T-cell (primary cell): ENCODE results near the gene RAI14. TPM values are rescaled to one million over a fixed set of nuclear protein-coding genes. Genes with fewer than 3 reads are reported as not detected.

Source experiments
- ATAC-seq, 4 experiments: fragments of 200-7000 bp in 3 of 4; fragments of 150-1000 bp in 1 of 4; cut with Tn5 transposase; replicated peaks in 1 of 4; 1 replicate in 3 of 4; 2 replicates in 1 of 4; pipeline ENCODE4 v1.10.0; 2021; ENCODE audit warnings: moderate library complexity in 3 of 4, mild to moderate bottlenecking in 2 of 4, moderate number of reproducible peaks in 1 of 4
- CTCF ChIA-PET, 2 donors: fragments of 300-600 bp; sonication (Branson Sonifier 250); formaldehyde crosslinking; loops; one replicate each; lab custom pipeline; 2022; ENCODE audit warnings: antibody characterized with exemption in 2 of 2; lab: Charles Lee
- POLR2A ChIA-PET, 2 donors: fragments of 300-600 bp; sonication (Branson Sonifier 250); formaldehyde crosslinking; loops; one replicate each; lab custom pipeline; 2022; ENCODE audit warnings: antibody characterized with exemption in 2 of 2; lab: Charles Lee
- DNase-seq, 35 experiments: peaks; one replicate each; pipeline versions ENCODE4 v3.0.0 to v3.0.0-alpha.2; 2013 to 2023
- H3K27ac ChIP-seq: one replicate; pipeline ENCODE4 v1.5.1; 2013; ENCODE audit warnings: low read length
- H3K27me3 ChIP-seq, 2 experiments: replicated peaks in 1 of 2; 1 replicate in 1 of 2; 2 replicates in 1 of 2; pipeline versions ENCODE4 v1.6.1 to v1.7.0; 2013; ENCODE audit warnings: low read length in 1 of 2, mixed read lengths in 1 of 2; ENCODE audit not compliant: control insufficient read depth in 2 of 2, insufficient read depth in 2 of 2; ENCODE audit errors: extremely low read depth in 1 of 2
- H3K36me3 ChIP-seq, 2 donors: 1 replicate in 1 of 2; 2 replicates in 1 of 2; pipeline versions ENCODE4 v1.6.1 to v1.7.0; 2013; ENCODE audit warnings: low read length in 1 of 2; ENCODE audit not compliant: control insufficient read depth in 2 of 2, insufficient read depth in 1 of 2; ENCODE audit errors: extremely low read depth in 1 of 2
- H3K4me1 ChIP-seq, 2 experiments: 1 replicate in 1 of 2; 2 replicates in 1 of 2; pipeline versions ENCODE4 v1.6.1 to v1.7.0; 2013; ENCODE audit warnings: low read length in 2 of 2, mixed read lengths in 1 of 2; ENCODE audit not compliant: insufficient read depth in 2 of 2, control insufficient read depth in 1 of 2; ENCODE audit errors: extremely low read depth in 1 of 2
- H3K4me3 ChIP-seq, 2 donors: 1 replicate in 1 of 2; 2 replicates in 1 of 2; pipeline versions ENCODE4 v1.5.1 to v1.7.0; 2013; ENCODE audit warnings: mild to moderate bottlenecking in 2 of 2, low read length in 1 of 2, moderate library complexity in 1 of 2; ENCODE audit not compliant: control insufficient read depth in 1 of 2; ENCODE audit errors: extremely low read depth in 1 of 2
- H3K9me3 ChIP-seq: 2 replicates; pipeline ENCODE4 v1.7.0; 2013
- H3K27ac Mint-ChIP-seq, 2 donors: one replicate each; pipeline ENCODE4 v1.8.0; 2020 to 2021; ENCODE audit warnings: mild to moderate bottlenecking in 2 of 2, mixed read lengths in 2 of 2
- H3K27me3 Mint-ChIP-seq, 2 donors: one replicate each; pipeline ENCODE4 v1.8.0; 2021 to 2022; ENCODE audit warnings: mixed read lengths in 2 of 2
- H3K36me3 Mint-ChIP-seq: one replicate; pipeline ENCODE4 v1.8.0; 2021; ENCODE audit warnings: mixed read lengths
- H3K4me1 Mint-ChIP-seq, 3 donors: one replicate each; pipeline ENCODE4 v1.8.0; 2020 to 2022; ENCODE audit warnings: mixed read lengths in 3 of 3, mild to moderate bottlenecking in 1 of 3
- H3K4me3 Mint-ChIP-seq, 3 donors: one replicate each; pipeline ENCODE4 v1.8.0; 2020 to 2022; ENCODE audit warnings: mild to moderate bottlenecking in 3 of 3, mixed read lengths in 3 of 3, moderate library complexity in 3 of 3
- H3K9me3 Mint-ChIP-seq, 3 donors: one replicate each; pipeline ENCODE4 v1.8.0; 2020 to 2022; ENCODE audit warnings: mixed read lengths in 3 of 3
- WGBS: methylation state at CpG from one replicate; pipeline ENCODE4 v1.1.5; 2013; ENCODE audit warnings: missing lambda C conversion rate; ENCODE audit not compliant: insufficient coverage; 5-methylcytosine and 5-hydroxymethylcytosine counted together
- total RNA-seq, 35 experiments: library from RNA in 6 of 35; stranded (reverse) in 6 of 35; fragments of 120-200 nt in 1 of 35; gene quantifications; one replicate each; pipeline versions ENCODE4 v1.2.1 to v1.2.4 and lab custom pipeline; 2013 to 2026

RAI14 gene
- total RNA-seq, 5 donors from 2014 or later (not counting 1 experiment from before 2014, with no cell fraction given) = 0.59 to 2.2 (median 0.96) TPM

GRCh38 chr5:34680896-34681295 is 24.8 kb downstream of the RAI14 start:
- Mint-ChIP-seq H3K36me3 (no peaks in the 10 kb centered on the region), H3K9me3 (no peaks in the 10 kb centered on the region), H3K27me3 (peaks cover 0 to 14% of the 10 kb centered on the region in 2 donors), H3K4me1 (no peaks in the 10 kb centered on the region), H3K27ac (no peak overlapping the region), H3K4me3 (no peak overlapping the region)
- H3K36me3 ChIP-seq = no peaks in the 10 kb centered on the region
- no peak for DNase-seq
- no peak overlapping the region for H3K27ac ChIP-seq
- POLR2A ChIA-PET = no interaction called here
- H3K27me3 ChIP-seq = peaks cover 0 to 9% of the 10 kb centered on the region in 2 experiments
- WGBS = no CpG with 5 or more reads among the region's 2 CpGs
- H3K4me1 ChIP-seq = no peaks in the 10 kb centered on the region
- CTCF ChIA-PET = no interaction called here
- H3K4me3 ChIP-seq = no peak overlapping the region
- H3K9me3 ChIP-seq = no peaks in the 10 kb centered on the region
- ATAC-seq = no peak

- peaks cover 0 to 14% of the 10 kb centered on the region in 2 donors for H3K27me3 Mint-ChIP-seq
- Histone ChIP-seq H3K4me1 (no peaks in the 10 kb centered on the region), H3K9me3 (no peaks in the 10 kb centered on the region), H3K36me3 (no peaks in the 10 kb centered on the region), H3K27ac (no peak overlapping the region), H3K4me3 (no peak overlapping the region), H3K27me3 (peaks cover 0 to 5% of the 10 kb centered on the region in 2 experiments)
- no peak overlapping the region for H3K4me3 Mint-ChIP-seq
- H3K27ac Mint-ChIP-seq = no peak overlapping the region
- no peaks in the 10 kb centered on the region for H3K9me3 Mint-ChIP-seq
- POLR2A ChIA-PET = no interaction called here
- CTCF ChIA-PET = no interaction called here
- ATAC-seq = no peak
- no peak for DNase-seq
- no peaks in the 10 kb centered on the region for H3K4me1 Mint-ChIP-seq
- H3K36me3 Mint-ChIP-seq = no peaks in the 10 kb centered on the region
- no CpG with 5 or more reads among the region's 8 CpGs for WGBS
Measured at GRCh38 chr5:34682926-34683623, 26.9 kb downstream of the RAI14 start.

GRCh38 chr5:34684281-34684979 is 28.3 kb downstream of the RAI14 start:
- ChIA-PET POLR2A (no interaction called here), CTCF (no interaction called here)

DNA sequence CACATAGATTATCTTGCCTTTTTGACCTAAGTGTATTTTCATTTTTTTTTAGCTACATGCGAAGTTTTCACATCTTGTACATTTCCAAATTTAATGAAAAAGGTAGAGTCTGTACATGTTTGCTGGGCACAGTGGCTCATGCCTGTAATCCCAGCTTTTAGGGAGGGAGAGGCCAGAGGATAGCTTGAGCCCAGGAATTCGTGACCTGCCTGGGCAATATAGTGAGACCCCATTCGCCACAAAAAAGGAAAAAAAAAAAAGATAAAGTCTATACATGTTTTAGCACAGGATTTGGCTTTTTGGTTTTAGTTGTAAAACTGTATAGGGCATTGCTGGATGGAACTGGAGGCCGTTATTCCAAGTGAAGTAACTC is 28.8 kb downstream of the RAI14 start:
- ChIA-PET POLR2A (no interaction called here), CTCF (no interaction called here)
- Mint-ChIP-seq H3K9me3 (no peaks in the 10 kb centered on the region), H3K27me3 (peaks cover 0 to 9% of the 10 kb centered on the region in 2 donors), H3K27ac (no peak overlapping the region), H3K4me1 (no peaks in the 10 kb centered on the region), H3K4me3 (no peak overlapping the region), H3K36me3 (no peaks in the 10 kb centered on the region)
- no peaks in the 10 kb centered on the region for H3K4me1 ChIP-seq
- ATAC-seq (no peak), DNase-seq (no peak)
- H3K27ac ChIP-seq = no peak overlapping the region
- no peaks in the 10 kb centered on the region for H3K9me3 ChIP-seq
- H3K27me3 ChIP-seq = peaks cover 0 to 3% of the 10 kb centered on the region in 2 experiments
- H3K4me3 ChIP-seq = no peak overlapping the region
- H3K36me3 ChIP-seq = no peaks in the 10 kb centered on the region
- WGBS = 59% methylated on average over 2 of the region's 4 CpGs

More at GRCh38 chr5:34684281-34684979, 28.3 kb downstream of the RAI14 start:
- H3K36me3 Mint-ChIP-seq = no peaks in the 10 kb centered on the region
- Histone ChIP-seq H3K9me3 (no peaks in the 10 kb centered on the region), H3K27ac (no peak overlapping the region), H3K4me1 (no peaks in the 10 kb centered on the region), H3K36me3 (no peaks in the 10 kb centered on the region), H3K4me3 (no peak overlapping the region), H3K27me3 (peaks cover 0 to 3% of the 10 kb centered on the region in 2 experiments)
- no peak overlapping the region for H3K4me3 Mint-ChIP-seq
- peaks cover 0 to 9% of the 10 kb centered on the region in 2 donors for H3K27me3 Mint-ChIP-seq
- 77% methylated on average over 3 of the region's 4 CpGs for whole genome bisulfite sequencing
- H3K27ac Mint-ChIP-seq = no peak overlapping the region
- ATAC-seq (no peak), DNase-seq (no peak)
- no peaks in the 10 kb centered on the region for H3K9me3 Mint-ChIP-seq
- H3K4me1 Mint-ChIP-seq = no peaks in the 10 kb centered on the region

- peaks cover 0 to 9% of the 10 kb centered on the region in 2 donors for H3K27me3 Mint-ChIP-seq
- peaks cover 0 to 3% of the 10 kb centered on the region in 2 experiments for H3K27me3 ChIP-seq
- DNase-seq (no peak), ATAC-seq (no peak)
- no peaks in the 10 kb centered on the region for H3K4me1 ChIP-seq
- no peaks in the 10 kb centered on the region for H3K4me1 Mint-ChIP-seq
- no peak overlapping the region for H3K4me3 ChIP-seq
- no peaks in the 10 kb centered on the region for H3K9me3 ChIP-seq
- H3K4me3 Mint-ChIP-seq = no peak overlapping the region
- POLR2A ChIA-PET = no interaction called here
- H3K27ac Mint-ChIP-seq = no peak overlapping the region
- no peak overlapping the region for H3K27ac ChIP-seq
- no peaks in the 10 kb centered on the region for H3K9me3 Mint-ChIP-seq
- CTCF ChIA-PET = no interaction called here
- no peaks in the 10 kb centered on the region for H3K36me3 ChIP-seq
- no CpG with 5 or more reads among the region's 1 CpG for WGBS
- no peaks in the 10 kb centered on the region for H3K36me3 Mint-ChIP-seq
Measured at GRCh38 chr5:34685485-34686165, 29.5 kb downstream of the RAI14 start.

- Histone ChIP-seq H3K4me1 (no peaks in the 10 kb centered on the region), H3K36me3 (no peaks in the 10 kb centered on the region), H3K9me3 (no peaks in the 10 kb centered on the region), H3K27ac (no peak overlapping the region), H3K27me3 (peaks cover 0 to 3% of the 10 kb centered on the region in 2 experiments), H3K4me3 (no peak overlapping the region)
- no peaks in the 10 kb centered on the region for H3K4me1 Mint-ChIP-seq
- ChIA-PET POLR2A (interaction anchor here in 1 of 2 donors (0.9 kb wide), 1 partner anchor 52 kb away, joined by 3 read pairs; no protein-coding TSS in a partner anchor), CTCF (no interaction called here)
- no peaks in the 10 kb centered on the region for H3K9me3 Mint-ChIP-seq
- no peak for DNase-seq
- H3K4me3 Mint-ChIP-seq = no peak overlapping the region
- ATAC-seq = no peak
- no peaks in the 10 kb centered on the region for H3K36me3 Mint-ChIP-seq
- H3K27me3 Mint-ChIP-seq = peaks cover 0 to 9% of the 10 kb centered on the region in 2 donors
- H3K27ac Mint-ChIP-seq = no peak overlapping the region
- WGBS = 45% methylated on average over 4 of the region's 7 CpGs
Measured at GRCh38 chr5:34686762-34687268, 30.7 kb downstream of the RAI14 start.
